Type B pancreatic cell (in vitro differentiated cells): ENCODE results near the gene PRM2. TPM values are rescaled to one million over a fixed set of nuclear protein-coding genes. Genes with fewer than 3 reads are reported as not detected.

ENCODE experiments used
- DNase-seq: peaks from one replicate; pipeline ENCODE4 v3.0.0; 2021; ENCODE audit warnings: mixed read lengths; ENCODE audit not compliant: unreplicated experiment; ENCODE audit errors: extremely low spot score
- H3K27ac Mint-ChIP-seq: 2 replicates; pipeline ENCODE4 v1.8.0; 2021; ENCODE audit warnings: mild to moderate bottlenecking, mixed read lengths
- H3K27me3 Mint-ChIP-seq: 2 replicates; pipeline ENCODE4 v1.8.0; 2021; ENCODE audit warnings: mixed read lengths
- H3K36me3 Mint-ChIP-seq: 2 replicates; pipeline ENCODE4 v1.8.0; 2021; ENCODE audit warnings: mixed read lengths
- H3K4me1 Mint-ChIP-seq: one replicate; pipeline ENCODE4 v1.8.0; 2021; ENCODE audit warnings: mixed read lengths; ENCODE audit not compliant: unreplicated experiment
- H3K4me3 Mint-ChIP-seq: 2 replicates; pipeline ENCODE4 v1.8.0; 2021; ENCODE audit warnings: mild to moderate bottlenecking, mixed read lengths
- H3K9me3 Mint-ChIP-seq: 2 replicates; pipeline ENCODE4 v1.8.0; 2021; ENCODE audit warnings: mixed read lengths
- total RNA-seq: library from RNA; stranded (reverse); gene quantifications from 2 replicates; pipeline ENCODE4 v1.2.1, GENCODE V29; 2021; ENCODE audit warnings: low replicate concordance
- TF ChIP-seq, protein P1 (sequence below): fragments of 200-600 bp; sonication (generic); conservative IDR thresholded peaks from 2 replicates; pipeline ENCODE4 v1.5.0; 2021; ENCODE audit warnings: antibody characterized with exemption, mild to moderate bottlenecking

PRM2 gene
- total RNA-seq, 1 donor from 2014 or later, result not detected

DNA sequence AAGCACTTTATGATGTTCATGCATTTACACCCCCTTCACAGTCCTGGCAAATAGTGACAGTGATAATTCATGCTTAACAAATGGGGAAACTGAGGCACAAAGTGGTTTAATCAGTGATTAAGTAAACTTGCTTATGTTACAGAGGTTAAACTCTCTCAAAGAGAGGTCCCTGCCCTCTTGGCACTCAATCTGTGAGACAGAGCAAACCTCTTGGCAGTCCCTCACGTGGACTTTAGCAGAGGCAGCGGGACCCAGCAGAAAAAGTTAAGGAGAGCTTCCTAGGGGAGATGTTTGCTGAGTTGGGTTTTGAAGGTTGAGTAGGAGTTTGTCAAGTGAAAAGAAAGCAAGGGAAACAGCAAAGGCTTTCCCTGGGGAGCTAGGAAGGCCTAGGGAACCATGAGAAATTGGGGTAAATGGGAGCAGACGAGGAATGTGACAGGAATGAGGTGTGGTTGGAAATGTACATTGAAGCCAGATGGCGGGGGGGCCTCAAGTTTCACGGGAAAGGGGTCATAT is 31.0 kb downstream of the PRM2 start:
- Mint-ChIP-seq H3K9me3 (no peaks in the 10 kb centered on the region), H3K36me3 (no peaks in the 10 kb centered on the region), H3K27ac (no peak overlapping the region), H3K27me3 (no peaks in the 10 kb centered on the region), H3K4me1 (peaks cover 10% of the 10 kb centered on the region), H3K4me3 (no peak overlapping the region)
- TF ChIP-seq, protein P1, sequence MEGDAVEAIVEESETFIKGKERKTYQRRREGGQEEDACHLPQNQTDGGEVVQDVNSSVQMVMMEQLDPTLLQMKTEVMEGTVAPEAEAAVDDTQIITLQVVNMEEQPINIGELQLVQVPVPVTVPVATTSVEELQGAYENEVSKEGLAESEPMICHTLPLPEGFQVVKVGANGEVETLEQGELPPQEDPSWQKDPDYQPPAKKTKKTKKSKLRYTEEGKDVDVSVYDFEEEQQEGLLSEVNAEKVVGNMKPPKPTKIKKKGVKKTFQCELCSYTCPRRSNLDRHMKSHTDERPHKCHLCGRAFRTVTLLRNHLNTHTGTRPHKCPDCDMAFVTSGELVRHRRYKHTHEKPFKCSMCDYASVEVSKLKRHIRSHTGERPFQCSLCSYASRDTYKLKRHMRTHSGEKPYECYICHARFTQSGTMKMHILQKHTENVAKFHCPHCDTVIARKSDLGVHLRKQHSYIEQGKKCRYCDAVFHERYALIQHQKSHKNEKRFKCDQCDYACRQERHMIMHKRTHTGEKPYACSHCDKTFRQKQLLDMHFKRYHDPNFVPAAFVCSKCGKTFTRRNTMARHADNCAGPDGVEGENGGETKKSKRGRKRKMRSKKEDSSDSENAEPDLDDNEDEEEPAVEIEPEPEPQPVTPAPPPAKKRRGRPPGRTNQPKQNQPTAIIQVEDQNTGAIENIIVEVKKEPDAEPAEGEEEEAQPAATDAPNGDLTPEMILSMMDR, result no peak
- no peak for DNase-seq

DNA sequence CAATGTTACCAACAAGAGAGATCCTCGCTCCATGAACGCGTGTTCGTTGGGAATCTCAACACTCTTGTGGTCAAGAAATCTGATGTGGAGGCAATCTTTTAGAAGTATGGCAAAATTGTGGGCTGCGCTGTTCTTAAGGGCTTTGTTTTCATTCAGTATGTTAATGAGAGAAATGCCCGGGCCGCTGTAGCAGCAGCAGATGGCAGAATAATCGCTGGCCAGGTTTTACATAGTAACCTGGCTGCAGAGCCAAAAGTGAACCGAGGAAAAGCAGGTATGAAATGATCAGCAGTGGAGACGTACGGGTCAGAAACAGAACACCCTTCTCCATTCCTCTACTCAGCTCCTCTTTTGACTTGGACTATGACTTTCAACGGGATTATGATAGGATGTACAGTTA is 33.6 kb downstream of the PRM2 start:
- H3K4me3 Mint-ChIP-seq, result no peak overlapping the region
- H3K9me3 Mint-ChIP-seq, result no peaks in the 10 kb centered on the region
- no peaks in the 10 kb centered on the region for H3K36me3 Mint-ChIP-seq
- no peaks in the 10 kb centered on the region for H3K27me3 Mint-ChIP-seq
- no peak overlapping the region for H3K27ac Mint-ChIP-seq
- peaks cover 8% of the 10 kb centered on the region for H3K4me1 Mint-ChIP-seq
- TF ChIP-seq, protein P1, result no peak
- no peak for DNase-seq

DNA sequence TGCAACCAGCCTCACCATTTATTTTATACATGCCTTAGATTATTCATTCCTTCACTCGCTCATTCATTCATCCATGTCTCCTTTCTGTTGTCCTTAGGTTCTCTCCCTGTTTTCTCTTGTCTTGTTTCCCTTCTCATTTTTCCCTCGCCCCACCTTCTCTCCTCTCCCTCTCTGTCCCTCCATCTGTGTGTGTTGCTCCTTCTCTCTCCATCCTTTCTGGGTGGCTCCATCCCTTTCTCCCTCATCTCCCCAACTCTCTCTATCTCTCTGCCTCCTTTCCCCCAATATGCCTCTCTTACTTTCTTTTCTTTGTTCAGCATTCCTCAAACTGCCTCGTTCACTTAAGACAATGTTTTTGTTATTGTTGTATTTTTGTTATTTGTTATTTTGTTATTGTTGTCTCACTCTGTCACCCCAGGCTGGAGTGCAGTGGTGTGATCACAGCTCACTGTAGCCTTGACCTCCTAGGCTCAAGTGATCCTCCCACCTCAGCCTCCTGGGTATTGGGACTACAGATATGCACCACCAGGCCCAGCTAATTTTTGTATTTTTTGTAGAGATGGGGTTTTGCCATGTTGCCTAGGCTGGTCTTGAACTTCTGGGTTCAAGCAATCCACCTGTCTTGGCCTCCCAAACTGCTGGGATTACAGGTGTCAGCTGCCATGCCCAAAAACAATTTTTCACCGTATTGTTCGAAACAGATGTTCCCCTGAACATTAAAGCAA is 34.6 kb downstream of the PRM2 start:
- TF ChIP-seq, protein P1, result no peak
- DNase-seq, result no peak
- no peaks in the 10 kb centered on the region for H3K9me3 Mint-ChIP-seq
- H3K4me1 Mint-ChIP-seq, result peaks cover 8% of the 10 kb centered on the region
- H3K27ac Mint-ChIP-seq, result no peak overlapping the region
- H3K27me3 Mint-ChIP-seq, result no peaks in the 10 kb centered on the region
- H3K36me3 Mint-ChIP-seq, result no peaks in the 10 kb centered on the region
- no peak overlapping the region for H3K4me3 Mint-ChIP-seq

DNA sequence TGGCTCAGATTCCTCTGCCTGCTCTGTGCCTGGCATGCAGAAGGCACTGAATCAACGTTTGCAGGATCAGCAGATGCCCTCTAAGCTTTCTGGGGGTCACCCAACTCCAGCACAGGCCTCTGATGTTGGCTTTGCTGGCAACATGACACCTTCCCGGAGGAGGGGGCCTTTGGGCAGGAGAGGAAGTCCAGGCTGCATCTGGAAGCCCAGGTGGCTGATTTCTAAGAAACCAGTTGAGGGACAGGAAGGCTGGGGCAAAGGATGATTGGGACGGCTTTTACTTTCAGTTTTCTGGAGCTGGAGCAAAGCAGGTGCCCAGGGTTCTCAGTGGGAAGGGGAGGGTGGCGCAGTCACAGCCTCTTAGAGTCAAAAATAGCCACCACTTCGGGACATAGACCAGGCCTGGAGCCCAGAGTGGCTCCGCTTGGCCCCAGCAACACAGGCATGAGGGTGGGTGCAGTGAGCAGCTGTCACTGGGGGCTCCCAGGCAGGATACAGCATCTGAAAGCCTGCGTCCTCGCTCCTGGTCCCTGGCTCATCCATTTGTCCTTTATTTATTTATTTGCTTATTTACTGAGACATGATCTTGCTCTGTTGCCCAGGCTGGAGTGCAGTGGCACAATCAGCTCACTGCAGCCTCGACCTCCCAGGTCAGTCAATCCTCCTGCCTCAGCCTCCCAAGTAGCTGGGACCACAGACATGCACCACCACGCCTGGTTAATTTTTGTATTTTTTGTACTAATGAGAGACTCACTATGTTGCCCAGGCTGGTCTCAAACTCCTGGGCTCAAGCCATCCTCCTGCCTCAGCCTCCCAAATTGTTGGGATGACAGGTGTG is 35.4 kb downstream of the PRM2 start:
- TF ChIP-seq, protein P1, result no peak
- no peak overlapping the region for H3K27ac Mint-ChIP-seq
- H3K27me3 Mint-ChIP-seq, result no peaks in the 10 kb centered on the region

DNA sequence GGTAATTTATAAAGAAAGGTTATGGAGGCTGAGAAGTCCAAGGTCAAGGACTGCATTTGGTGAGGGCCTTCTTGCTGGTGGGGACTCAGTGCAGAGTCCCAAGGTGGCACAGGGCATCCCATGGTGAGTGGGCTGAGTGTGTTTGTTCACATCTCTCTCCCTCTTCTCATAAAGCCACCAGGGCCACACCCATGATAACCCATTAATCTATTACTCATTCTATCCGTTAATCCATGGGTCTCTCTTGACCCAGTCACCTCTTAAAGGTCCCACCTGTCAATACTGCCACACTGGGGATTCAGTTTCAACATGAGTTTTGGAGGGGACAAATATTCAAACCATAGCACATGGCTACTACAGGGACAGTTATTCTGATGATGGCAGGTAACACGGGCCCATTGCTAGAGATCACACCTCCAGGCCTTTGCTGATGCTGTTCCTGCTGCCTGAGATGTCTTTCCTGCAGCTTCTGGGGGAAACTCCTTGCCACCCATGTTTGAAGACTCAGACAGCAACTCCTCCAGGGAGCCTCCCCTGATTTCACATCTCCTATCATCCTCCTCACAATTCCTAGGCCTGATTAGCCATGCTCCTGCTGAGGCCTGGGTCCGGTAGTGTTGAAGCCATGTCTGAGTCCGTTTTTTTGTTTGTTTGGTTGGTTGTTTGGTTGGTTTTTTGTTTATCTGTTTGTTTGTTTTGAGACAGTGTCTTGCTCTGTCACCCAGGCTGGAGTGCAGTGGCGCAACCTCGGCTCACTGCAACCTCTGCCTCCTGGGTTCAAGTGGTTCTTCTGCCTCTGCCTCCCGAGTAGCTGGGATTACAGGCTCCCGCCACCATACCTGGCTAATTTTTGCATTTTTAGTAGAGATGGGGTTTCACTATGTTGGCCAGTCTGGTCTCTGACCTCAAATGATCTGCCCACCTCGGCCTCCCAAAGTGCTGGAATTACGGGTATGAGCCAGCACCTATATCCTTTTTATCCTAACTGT is 36.3 kb downstream of the PRM2 start:
- DNase-seq, result no peak
- no peak overlapping the region for H3K4me3 Mint-ChIP-seq
- no peaks in the 10 kb centered on the region for H3K9me3 Mint-ChIP-seq
- TF ChIP-seq, protein P1, result no peak
- no peaks in the 10 kb centered on the region for H3K4me1 Mint-ChIP-seq
- H3K27me3 Mint-ChIP-seq, result no peaks in the 10 kb centered on the region
- H3K36me3 Mint-ChIP-seq, result no peaks in the 10 kb centered on the region
- H3K27ac Mint-ChIP-seq, result no peak overlapping the region

More for the DNA sequence above, 35.4 kb downstream of the PRM2 start:
- Mint-ChIP-seq H3K36me3 (no peaks in the 10 kb centered on the region), H3K4me1 (peaks cover 8% of the 10 kb centered on the region), H3K4me3 (no peak overlapping the region), H3K9me3 (no peaks in the 10 kb centered on the region)
- no peak for DNase-seq
